Right lobe of liver (tissue), 4 donors: Measurements from ENCODE around the gene CCKAR.

ENCODE experiments used
- POLR2A ChIP-seq: fragments of 450-650 bp; IDR thresholded peaks from one replicate; pipeline ENCODE4 v1.6.1; 2017; ENCODE audit warnings: antibody characterized with exemption, mild to moderate bottlenecking
- TF ChIP-seq, protein P1 (sequence below), 4 donors: fragments of 200-600 bp in 3 of 4; fragments of 450-650 bp in 1 of 4; IDR thresholded peaks; one replicate each; pipeline versions ENCODE4 v1.5.1 to v1.8.0; 2016 to 2022; ENCODE audit warnings: antibody characterized with exemption in 4 of 4, mild to moderate bottlenecking in 2 of 4
- donor health status: DM: no; HTN: no; CAD: no.
- donor health status: DM: no; HTN: no; CAD: no.
- donor health status: DM: no; HTN: yes; CAD: no.

GRCh38 chr4:26454961-26455360 is 35.3 kb downstream of the CCKAR start:
- no peak for TF ChIP-seq POLR2A
- TF ChIP-seq, protein P1, sequence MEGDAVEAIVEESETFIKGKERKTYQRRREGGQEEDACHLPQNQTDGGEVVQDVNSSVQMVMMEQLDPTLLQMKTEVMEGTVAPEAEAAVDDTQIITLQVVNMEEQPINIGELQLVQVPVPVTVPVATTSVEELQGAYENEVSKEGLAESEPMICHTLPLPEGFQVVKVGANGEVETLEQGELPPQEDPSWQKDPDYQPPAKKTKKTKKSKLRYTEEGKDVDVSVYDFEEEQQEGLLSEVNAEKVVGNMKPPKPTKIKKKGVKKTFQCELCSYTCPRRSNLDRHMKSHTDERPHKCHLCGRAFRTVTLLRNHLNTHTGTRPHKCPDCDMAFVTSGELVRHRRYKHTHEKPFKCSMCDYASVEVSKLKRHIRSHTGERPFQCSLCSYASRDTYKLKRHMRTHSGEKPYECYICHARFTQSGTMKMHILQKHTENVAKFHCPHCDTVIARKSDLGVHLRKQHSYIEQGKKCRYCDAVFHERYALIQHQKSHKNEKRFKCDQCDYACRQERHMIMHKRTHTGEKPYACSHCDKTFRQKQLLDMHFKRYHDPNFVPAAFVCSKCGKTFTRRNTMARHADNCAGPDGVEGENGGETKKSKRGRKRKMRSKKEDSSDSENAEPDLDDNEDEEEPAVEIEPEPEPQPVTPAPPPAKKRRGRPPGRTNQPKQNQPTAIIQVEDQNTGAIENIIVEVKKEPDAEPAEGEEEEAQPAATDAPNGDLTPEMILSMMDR (IDR thresholded peaks at IDR 0.05): no peak
